Measurements from ENCODE around the gene HIRA.

DNA sequence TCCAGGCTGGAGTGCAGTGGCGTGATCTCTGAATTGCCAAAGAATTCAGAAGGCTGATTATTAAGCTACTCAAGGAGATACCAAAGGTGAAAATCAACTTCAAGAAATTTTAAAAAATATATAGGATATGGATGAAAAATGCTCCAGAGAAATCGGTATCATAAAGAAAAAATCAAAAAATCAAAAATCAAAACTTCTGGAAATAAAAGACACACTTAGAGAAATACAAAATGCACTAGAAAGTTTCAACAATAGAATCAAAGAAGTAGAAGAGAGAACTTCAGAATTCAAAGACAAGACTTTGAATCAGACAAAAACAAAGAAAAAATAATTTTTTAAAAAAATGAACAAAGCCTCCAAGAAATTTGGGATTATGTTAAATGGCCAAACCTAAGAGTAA, 94.4 kb downstream of the HIRA start:
- TF ChIP-seq SMC3 (conservative IDR thresholded peaks at IDR 0.05; ENCODE audit: poor library complexity) (no peak), TAF1 (IDR thresholded peaks at IDR 0.05; ENCODE audit: low read depth) (no peak), POLR2AphosphoS5 (IDR thresholded peaks at IDR 0.05) (no peak), RAD21 (conservative IDR thresholded peaks at IDR 0.05) (no peak), EP300 (conservative IDR thresholded peaks at IDR 0.05; ENCODE audit: poor library complexity, severe bottlenecking) (no peak), EZH2 (IDR thresholded peaks at IDR 0.05; ENCODE audit: borderline replicate concordance, insufficient read depth, low read length, poor library complexity, severe bottlenecking) (no peak), MXI1 (conservative IDR thresholded peaks at IDR 0.05; ENCODE audit: poor library complexity, severe bottlenecking) (no peak)
- TF ChIP-seq, protein P1, sequence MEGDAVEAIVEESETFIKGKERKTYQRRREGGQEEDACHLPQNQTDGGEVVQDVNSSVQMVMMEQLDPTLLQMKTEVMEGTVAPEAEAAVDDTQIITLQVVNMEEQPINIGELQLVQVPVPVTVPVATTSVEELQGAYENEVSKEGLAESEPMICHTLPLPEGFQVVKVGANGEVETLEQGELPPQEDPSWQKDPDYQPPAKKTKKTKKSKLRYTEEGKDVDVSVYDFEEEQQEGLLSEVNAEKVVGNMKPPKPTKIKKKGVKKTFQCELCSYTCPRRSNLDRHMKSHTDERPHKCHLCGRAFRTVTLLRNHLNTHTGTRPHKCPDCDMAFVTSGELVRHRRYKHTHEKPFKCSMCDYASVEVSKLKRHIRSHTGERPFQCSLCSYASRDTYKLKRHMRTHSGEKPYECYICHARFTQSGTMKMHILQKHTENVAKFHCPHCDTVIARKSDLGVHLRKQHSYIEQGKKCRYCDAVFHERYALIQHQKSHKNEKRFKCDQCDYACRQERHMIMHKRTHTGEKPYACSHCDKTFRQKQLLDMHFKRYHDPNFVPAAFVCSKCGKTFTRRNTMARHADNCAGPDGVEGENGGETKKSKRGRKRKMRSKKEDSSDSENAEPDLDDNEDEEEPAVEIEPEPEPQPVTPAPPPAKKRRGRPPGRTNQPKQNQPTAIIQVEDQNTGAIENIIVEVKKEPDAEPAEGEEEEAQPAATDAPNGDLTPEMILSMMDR (IDR thresholded peaks at IDR 0.05; ENCODE audit: poor library complexity, severe bottlenecking) = no peak
- TF ChIP-seq, protein P2, sequence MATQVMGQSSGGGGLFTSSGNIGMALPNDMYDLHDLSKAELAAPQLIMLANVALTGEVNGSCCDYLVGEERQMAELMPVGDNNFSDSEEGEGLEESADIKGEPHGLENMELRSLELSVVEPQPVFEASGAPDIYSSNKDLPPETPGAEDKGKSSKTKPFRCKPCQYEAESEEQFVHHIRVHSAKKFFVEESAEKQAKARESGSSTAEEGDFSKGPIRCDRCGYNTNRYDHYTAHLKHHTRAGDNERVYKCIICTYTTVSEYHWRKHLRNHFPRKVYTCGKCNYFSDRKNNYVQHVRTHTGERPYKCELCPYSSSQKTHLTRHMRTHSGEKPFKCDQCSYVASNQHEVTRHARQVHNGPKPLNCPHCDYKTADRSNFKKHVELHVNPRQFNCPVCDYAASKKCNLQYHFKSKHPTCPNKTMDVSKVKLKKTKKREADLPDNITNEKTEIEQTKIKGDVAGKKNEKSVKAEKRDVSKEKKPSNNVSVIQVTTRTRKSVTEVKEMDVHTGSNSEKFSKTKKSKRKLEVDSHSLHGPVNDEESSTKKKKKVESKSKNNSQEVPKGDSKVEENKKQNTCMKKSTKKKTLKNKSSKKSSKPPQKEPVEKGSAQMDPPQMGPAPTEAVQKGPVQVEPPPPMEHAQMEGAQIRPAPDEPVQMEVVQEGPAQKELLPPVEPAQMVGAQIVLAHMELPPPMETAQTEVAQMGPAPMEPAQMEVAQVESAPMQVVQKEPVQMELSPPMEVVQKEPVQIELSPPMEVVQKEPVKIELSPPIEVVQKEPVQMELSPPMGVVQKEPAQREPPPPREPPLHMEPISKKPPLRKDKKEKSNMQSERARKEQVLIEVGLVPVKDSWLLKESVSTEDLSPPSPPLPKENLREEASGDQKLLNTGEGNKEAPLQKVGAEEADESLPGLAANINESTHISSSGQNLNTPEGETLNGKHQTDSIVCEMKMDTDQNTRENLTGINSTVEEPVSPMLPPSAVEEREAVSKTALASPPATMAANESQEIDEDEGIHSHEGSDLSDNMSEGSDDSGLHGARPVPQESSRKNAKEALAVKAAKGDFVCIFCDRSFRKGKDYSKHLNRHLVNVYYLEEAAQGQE (IDR thresholded peaks at IDR 0.05; ENCODE audit: borderline replicate concordance) = no peak

All from neural cell (in vitro differentiated cells).